OCI-LY1 (cell line): ENCODE data around the gene GAL3ST2.

Source experiments
- H2AFZ ChIP-seq: fragments of 200-600 bp; sonication (generic), shearing (Covaris generic); 2 replicates; pipeline ENCODE4 v1.6.0; 2014; ENCODE audit warnings: antibody characterized with exemption, mild to moderate bottlenecking, low read length
- H3F3A ChIP-seq: fragments of 200-600 bp; sonication (generic), shearing (Covaris generic); 2 replicates; pipeline ENCODE4 v1.6.0; 2014; ENCODE audit warnings: mild to moderate bottlenecking, antibody characterized with exemption, low read length, moderate library complexity; ENCODE audit not compliant: insufficient read depth
- H3K27ac ChIP-seq: fragments of 200-600 bp; sonication (generic); 2 replicates; pipeline ENCODE4 v1.5.1; 2014; ENCODE audit warnings: low read length, mixed run types, mild to moderate bottlenecking, low read depth; ENCODE audit not compliant: poor library complexity, severe bottlenecking
- H3K27me3 ChIP-seq: fragments of 200-600 bp; sonication (generic); 2 replicates; pipeline ENCODE4 v1.6.0; 2014; ENCODE audit warnings: antibody characterized with exemption, mild to moderate bottlenecking, low read length, moderate library complexity; ENCODE audit not compliant: insufficient read depth
- H3K36me3 ChIP-seq: fragments of 200-600 bp; sonication (generic); 2 replicates; pipeline ENCODE4 v1.6.1; 2014; ENCODE audit warnings: mild to moderate bottlenecking, antibody characterized with exemption, low read length, moderate library complexity, mixed read lengths; ENCODE audit not compliant: insufficient read depth
- H3K4me1 ChIP-seq: fragments of 200-600 bp; sonication (generic); 2 replicates; pipeline ENCODE4 v1.5.1; 2014; ENCODE audit warnings: mild to moderate bottlenecking, low read length, moderate library complexity; ENCODE audit not compliant: insufficient read depth, severe bottlenecking
- H3K4me2 ChIP-seq: fragments of 200-600 bp; sonication (generic), shearing (Covaris generic); 2 replicates; pipeline ENCODE4 v1.6.1; 2014; ENCODE audit warnings: low read length
- H3K4me3 ChIP-seq: fragments of 200-600 bp; sonication (generic); 2 replicates; pipeline ENCODE4 v1.5.1; 2014; ENCODE audit warnings: low read length, low read depth, mild to moderate bottlenecking, mixed read lengths; ENCODE audit not compliant: poor library complexity, severe bottlenecking
- H3K79me2 ChIP-seq: fragments of 200-600 bp; shearing (Covaris generic); 2 replicates; pipeline ENCODE4 v1.6.1; 2016; ENCODE audit warnings: mixed run types, low read length, mixed read lengths; ENCODE audit not compliant: insufficient read depth
- H3K9ac ChIP-seq: fragments of 200-600 bp; sonication (generic), shearing (Covaris generic); 2 replicates; pipeline ENCODE4 v1.6.1; 2014; ENCODE audit warnings: mild to moderate bottlenecking, low read length, mixed read lengths
- H3K9me2 ChIP-seq: fragments of 200-600 bp; sonication (generic), shearing (Covaris generic); 2 replicates; pipeline ENCODE4 v1.6.1; 2014; ENCODE audit warnings: low read depth, mild to moderate bottlenecking, low read length, mixed read lengths
- H3K9me3 ChIP-seq: fragments of 200-600 bp; shearing (Covaris generic); 2 replicates; pipeline ENCODE4 v1.6.1; 2014; ENCODE audit warnings: low read length, mixed read lengths
- H4K20me1 ChIP-seq: fragments of 200-600 bp; sonication (generic), shearing (Covaris generic); 2 replicates; pipeline ENCODE4 v1.6.0; 2016; ENCODE audit warnings: mild to moderate bottlenecking, low read length; ENCODE audit not compliant: insufficient read depth
- EZH2 ChIP-seq: fragments of 200-600 bp; sonication (generic), shearing (Covaris generic); IDR thresholded peaks from 2 replicates; pipeline ENCODE4 v1.8.0; 2017; ENCODE audit warnings: borderline replicate concordance, mixed run types, mild to moderate bottlenecking, antibody characterized with exemption, low read length, moderate library complexity, mixed read lengths
- TF ChIP-seq, protein P1 (sequence below): fragments of 200-600 bp; sonication (generic), shearing (Covaris generic); IDR thresholded peaks from 2 replicates; pipeline ENCODE4 v1.5.1; 2017; ENCODE audit warnings: mild to moderate bottlenecking, antibody characterized with exemption, low read length, moderate library complexity, mixed read lengths

The GAL3ST2 gene

DNA sequence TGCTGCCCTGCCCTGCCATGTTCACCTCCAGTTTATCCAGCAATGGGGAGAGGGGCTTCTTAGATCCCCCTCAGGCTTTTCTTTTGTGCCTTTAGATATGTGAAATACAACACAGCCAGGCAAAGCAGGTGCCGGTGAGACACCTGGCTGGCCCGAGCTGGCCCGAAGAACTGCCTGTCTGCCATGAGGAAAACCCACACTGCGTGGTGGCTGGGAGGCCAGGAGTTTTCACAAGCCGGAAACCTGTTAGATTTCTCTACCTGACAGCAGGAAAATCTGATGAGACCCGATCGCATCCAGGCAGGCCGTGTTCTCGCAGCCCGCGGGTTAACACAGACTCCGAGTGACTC, 5.7 kb upstream of the GAL3ST2 start:
- H3K4me2 ChIP-seq, result no peak overlapping the region
- H3K27me3 ChIP-seq, result peaks cover 5% of the 10 kb centered on the region; the same call in 1 of the 2 replicates
- no peaks in the 10 kb centered on the region for H4K20me1 ChIP-seq
- no peaks in the 10 kb centered on the region; the same call in 1 of the 2 replicates for H3K36me3 ChIP-seq
- H3K27ac ChIP-seq, result no peak overlapping the region
- no peak overlapping the region for H3K9ac ChIP-seq
- H3K9me2 ChIP-seq, result no peaks in the 10 kb centered on the region
- peaks cover 6% of the 10 kb centered on the region for H3K4me1 ChIP-seq
- TF ChIP-seq, protein P1, sequence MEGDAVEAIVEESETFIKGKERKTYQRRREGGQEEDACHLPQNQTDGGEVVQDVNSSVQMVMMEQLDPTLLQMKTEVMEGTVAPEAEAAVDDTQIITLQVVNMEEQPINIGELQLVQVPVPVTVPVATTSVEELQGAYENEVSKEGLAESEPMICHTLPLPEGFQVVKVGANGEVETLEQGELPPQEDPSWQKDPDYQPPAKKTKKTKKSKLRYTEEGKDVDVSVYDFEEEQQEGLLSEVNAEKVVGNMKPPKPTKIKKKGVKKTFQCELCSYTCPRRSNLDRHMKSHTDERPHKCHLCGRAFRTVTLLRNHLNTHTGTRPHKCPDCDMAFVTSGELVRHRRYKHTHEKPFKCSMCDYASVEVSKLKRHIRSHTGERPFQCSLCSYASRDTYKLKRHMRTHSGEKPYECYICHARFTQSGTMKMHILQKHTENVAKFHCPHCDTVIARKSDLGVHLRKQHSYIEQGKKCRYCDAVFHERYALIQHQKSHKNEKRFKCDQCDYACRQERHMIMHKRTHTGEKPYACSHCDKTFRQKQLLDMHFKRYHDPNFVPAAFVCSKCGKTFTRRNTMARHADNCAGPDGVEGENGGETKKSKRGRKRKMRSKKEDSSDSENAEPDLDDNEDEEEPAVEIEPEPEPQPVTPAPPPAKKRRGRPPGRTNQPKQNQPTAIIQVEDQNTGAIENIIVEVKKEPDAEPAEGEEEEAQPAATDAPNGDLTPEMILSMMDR, result no peak
- no peak for TF ChIP-seq EZH2
- no peaks in the 10 kb centered on the region for H3K9me3 ChIP-seq
- no peaks in the 10 kb centered on the region for H3K79me2 ChIP-seq
- H2AFZ ChIP-seq, result no peak overlapping the region
- no peaks in the 10 kb centered on the region for H3F3A ChIP-seq
- H3K4me3 ChIP-seq, result no peak overlapping the region

DNA sequence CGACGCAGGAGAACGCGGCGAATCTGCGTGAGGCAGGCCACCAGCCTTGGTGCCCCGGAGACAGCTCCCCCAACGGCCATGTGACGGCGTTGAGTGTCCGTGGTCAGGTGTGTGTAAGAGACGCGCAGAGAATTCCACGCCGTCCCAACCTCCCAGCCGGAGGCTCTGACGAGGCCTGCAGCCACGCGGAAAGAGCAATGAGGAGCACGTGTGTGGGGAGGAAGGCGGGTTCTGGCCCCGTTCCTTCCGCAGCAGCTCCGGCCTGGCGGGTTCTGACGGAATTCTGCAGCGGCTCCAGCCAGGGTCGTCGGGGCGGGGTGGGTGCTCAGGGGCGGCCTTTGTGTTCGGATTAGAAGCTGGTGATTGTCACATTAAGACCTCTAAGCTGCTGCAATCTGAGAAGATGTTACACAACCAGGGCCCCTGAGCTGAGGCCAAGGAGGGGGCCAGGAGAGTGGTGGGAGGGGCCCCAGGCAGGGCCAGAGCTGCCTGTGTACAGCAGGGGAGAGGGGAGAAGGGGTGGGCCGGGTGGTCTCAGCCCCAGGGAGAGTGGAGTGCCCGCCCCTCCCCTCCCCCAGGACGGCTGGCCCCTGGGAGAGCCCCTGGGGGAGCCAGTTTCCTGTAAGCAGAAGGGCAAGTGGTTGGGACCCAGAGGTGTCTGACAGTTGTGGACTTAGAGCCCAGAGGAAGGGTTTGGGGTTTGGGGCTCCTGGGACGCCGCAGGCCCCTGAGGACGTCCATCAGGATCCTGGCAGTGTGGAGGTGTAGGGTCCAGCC, 5.1 kb upstream of the GAL3ST2 start:
- Histone ChIP-seq H3F3A (no peaks in the 10 kb centered on the region), H3K4me1 (peaks cover 6% of the 10 kb centered on the region), H3K9me3 (no peaks in the 10 kb centered on the region), H3K9ac (no peak overlapping the region), H4K20me1 (no peaks in the 10 kb centered on the region), H3K4me3 (no peak overlapping the region), H3K4me2 (no peak overlapping the region), H3K9me2 (no peaks in the 10 kb centered on the region), H2AFZ (no peak overlapping the region), H3K27ac (no peak overlapping the region), H3K36me3 (no peaks in the 10 kb centered on the region; the same call in 1 of the 2 replicates), H3K27me3 (peaks cover 5% of the 10 kb centered on the region; the same call in 1 of the 2 replicates), H3K79me2 (no peaks in the 10 kb centered on the region)
- no peak for TF ChIP-seq EZH2
- TF ChIP-seq, protein P1, result no peak

DNA sequence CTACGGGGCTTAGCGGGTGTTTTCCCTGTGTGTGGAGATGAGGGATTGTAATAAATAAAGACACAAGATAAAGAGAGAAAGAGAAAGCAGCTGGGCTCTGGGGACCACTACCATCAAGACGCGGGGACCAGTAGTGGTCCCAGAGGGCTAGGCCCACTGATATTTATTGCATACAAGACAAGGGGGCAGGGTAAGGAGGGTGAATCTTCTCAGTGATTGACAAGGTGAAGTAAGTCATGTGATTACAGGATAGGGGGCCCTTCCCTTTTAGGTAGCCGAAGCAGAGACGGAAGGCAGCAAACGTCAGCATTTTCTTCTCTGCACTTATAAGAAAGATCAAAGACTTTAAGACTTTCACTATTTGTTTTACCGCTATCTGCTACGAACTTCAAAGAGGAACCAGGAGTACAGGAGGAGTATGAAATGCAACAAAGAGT, 4.5 kb upstream of the GAL3ST2 start:
- TF ChIP-seq EZH2, result no peak
- TF ChIP-seq, protein P1, result no peak
- no peak overlapping the region for H3K27ac ChIP-seq
- no peaks in the 10 kb centered on the region for H3K9me2 ChIP-seq
- no peaks in the 10 kb centered on the region; the same call in 1 of the 2 replicates for H3K36me3 ChIP-seq
- no peak overlapping the region for H3K4me2 ChIP-seq
- no peaks in the 10 kb centered on the region for H3K9me3 ChIP-seq
- peaks cover 5% of the 10 kb centered on the region; the same call in 1 of the 2 replicates for H3K27me3 ChIP-seq
- no peaks in the 10 kb centered on the region for H3F3A ChIP-seq
- no peaks in the 10 kb centered on the region for H4K20me1 ChIP-seq
- no peak overlapping the region for H3K4me3 ChIP-seq
- no peak overlapping the region for H3K9ac ChIP-seq
- H3K79me2 ChIP-seq, result no peaks in the 10 kb centered on the region
- H3K4me1 ChIP-seq, result peaks cover 6% of the 10 kb centered on the region
- H2AFZ ChIP-seq, result no peak overlapping the region
